ENCODE measurements around the gene AMPD2.

Gene AMPD2

GRCh38 chr1:109617291-109617801, 2.3 kb upstream of the AMPD2 start:
- no peak for DNase-seq (ENCODE audit: low read depth)

DNA sequence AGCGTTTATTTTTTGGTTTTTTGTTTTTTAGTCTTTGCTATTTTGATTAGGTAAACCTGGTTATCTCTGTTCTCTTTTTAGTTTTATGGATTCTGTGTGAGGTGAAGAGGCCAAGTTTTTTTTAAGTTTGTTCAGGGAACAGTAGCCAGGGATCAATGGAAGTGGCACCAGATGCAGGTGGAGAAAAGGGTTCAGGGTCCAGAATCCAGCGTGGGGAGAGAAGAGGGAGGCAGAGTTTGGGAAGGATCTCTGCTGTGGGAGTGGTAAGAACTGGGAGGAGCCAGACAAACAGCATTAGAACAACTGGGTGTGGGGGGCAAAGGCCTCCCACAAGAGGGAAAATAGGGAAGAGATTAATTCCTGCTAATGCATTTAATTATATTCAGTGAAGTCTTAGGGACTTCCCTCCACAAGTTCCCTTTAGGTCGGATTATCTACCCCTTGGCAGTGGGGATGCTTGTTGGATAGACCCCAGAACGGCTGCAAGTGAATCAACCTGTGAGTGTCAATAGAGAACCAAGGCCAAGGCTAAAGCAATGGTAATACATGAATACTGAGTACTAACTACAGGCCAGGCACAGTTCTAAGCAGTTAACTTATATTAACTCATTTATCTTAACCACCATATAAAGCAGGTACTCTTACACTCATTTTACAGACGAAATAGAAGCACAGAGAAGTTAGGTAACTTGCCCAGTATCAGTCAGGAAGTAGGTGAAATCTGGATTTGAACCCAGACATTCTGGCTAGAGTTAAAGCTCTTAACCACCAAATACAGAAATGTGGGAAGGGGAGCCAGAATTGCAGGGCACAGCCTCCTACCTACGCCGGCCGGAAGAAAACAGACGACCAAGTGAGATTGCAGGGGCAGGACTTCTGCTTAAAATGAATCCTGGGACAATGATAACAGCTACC, 719 bp upstream of the AMPD2 start:
- no peak for DNase-seq (ENCODE audit: low read depth)

DNA sequence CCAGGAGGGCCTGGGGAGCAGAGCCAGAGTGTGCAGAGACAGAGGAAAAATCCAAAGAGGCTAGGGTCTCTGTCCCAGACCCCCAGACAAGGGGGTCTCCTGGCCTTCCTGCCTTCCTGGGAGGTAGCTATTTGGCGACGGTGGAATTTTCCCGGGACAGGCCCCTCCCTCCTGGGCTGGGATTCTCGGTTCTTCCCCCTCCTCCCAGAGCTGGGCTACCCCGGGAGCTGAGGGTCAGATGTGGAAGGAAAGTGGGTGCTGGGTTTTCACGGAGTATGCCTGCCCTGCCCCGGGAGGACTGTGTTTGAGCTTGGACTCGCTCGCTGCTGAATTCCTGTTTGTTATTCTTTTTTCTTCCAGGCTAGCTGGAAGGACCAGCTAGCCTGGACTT, 759 bp downstream of the AMPD2 start:
- DNase-seq (ENCODE audit: low read depth): no peak

DNA sequence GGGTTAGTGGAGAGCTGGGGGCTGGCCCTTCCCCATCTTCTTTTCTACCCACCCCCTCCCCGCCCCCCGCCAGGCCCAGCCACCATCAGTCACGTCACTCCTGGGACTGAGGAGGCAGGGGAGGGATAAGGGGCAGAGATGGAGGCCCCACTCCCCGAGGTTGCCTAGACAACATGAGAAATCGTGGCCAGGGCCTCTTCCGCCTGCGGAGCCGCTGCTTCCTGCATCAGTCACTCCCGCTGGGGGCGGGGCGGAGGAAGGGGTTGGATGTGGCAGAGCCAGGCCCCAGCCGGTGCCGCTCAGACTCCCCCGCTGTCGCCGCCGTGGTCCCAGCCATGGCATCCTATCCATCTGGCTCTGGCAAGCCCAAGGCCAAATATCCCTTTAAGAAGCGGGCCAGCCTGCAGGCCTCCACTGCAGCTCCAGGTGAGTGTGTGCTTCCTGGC, 1.2 kb downstream of the AMPD2 start:
- DNase-seq (ENCODE audit: low read depth): peak; percentile 91

- no peak for DNase-seq (ENCODE audit: low read depth)
Measured at GRCh38 chr1:109621379-109622136, 1.9 kb downstream of the AMPD2 start.

DNA sequence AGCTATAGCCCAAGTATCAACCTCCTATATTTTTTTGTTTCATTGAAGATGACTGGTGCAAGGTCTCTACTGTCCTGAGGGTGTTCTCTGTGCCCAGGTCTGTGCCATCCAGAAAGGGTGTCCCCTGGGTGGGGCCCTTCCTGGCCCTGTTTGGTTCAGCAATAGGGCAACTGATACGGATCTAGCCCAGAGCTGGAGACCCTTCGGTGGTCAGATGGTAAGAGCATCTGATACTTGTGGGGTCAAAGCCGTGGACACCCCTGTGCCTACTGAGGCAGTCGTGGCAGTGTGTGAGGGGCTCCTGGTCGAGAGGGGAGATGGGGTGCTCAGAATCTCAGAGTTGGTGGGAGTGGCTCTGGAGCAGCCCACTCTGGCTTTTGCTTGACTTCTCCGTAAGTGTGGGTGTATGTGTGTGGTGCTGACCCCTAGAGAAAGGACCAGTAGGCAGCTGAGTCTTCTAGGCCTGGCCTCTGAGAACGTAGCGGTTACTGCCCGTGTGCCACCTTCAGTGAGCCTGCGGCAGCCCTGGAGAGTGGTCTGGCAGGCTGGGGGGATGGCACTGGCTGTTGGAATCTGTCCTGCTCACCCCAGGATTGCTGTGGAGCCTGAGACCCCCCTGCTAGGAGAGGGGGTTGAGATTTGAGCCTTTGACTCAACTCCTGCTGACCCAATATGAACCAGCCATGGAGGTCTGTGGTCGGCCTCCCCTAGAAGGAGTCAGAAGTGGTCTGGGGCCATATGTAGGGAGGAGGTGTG, 2.7 kb downstream of the AMPD2 start:
- DNase-seq (ENCODE audit: low read depth): no peak

DNA sequence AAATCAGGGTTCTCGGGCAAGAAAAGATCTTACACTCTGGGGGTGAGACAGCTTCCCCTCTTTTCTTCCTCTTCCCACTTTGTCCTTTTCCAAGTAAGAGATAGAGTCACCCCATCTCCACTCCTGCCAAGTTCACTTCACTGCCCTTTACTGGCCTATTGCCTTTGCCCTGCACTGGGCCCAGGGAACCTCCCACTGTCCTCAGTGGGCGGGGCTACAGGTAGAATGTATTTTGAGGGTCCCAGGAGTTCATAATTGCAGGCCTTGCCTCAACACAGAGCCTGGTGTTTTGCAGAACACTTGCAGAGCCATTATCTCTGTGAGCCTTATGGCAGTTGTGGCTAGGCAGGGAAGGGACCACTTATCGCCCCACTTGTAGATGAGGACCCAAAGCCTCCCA, 3.3 kb downstream of the AMPD2 start:
- DNase-seq (ENCODE audit: low read depth): no peak

- DNase-seq (ENCODE audit: low read depth): no peak
Measured at GRCh38 chr1:109623601-109624161, 4.0 kb downstream of the AMPD2 start.

DNA sequence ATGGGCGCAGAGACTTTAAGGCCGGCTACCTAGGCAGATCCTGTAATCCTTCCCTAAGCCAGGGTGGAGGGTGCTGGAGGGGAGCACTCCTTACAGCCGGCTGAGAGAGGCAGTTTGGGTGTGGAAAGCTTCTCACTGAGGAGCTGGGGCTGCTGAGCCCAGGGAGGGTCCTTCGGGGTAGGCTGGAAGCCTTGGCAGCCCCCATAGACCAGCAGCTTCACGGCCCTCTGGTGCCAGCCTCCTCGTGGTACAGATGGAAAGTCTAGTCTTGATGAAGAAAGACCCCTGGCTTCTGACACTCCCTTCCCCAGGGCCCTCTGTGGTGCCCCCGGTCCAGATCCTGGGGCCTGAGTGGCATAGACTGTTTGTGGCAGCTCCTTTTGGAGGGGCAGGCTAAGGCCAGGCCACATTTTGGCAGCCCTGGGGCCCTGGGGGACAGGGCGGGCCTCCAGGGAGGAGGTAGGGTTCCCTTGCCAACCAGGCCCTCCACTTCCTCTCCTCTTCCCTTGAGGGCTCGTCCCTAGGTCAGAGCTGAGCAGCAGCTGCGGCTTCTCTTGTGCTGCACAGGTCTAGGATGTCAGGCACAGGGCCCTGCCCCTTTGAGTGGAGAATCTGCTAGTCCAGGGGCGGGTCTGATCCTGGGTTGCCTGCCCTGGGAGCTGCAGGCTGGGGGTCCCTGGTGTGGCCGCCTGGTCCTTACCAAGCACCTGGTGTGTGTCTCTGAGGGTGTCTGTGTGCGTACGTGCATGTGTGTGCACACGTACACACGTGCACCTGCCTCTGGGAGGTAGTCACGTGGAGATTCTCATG, 4.8 kb downstream of the AMPD2 start:
- DNase-seq (ENCODE audit: low read depth): no peak

GRCh38 chr1:109625176-109625575, 5.5 kb downstream of the AMPD2 start:
- no peak for DNase-seq (ENCODE audit: low read depth)

- no peak for DNase-seq (ENCODE audit: low read depth)
Measured at GRCh38 chr1:109625601-109626560, 6.2 kb downstream of the AMPD2 start.

DNA sequence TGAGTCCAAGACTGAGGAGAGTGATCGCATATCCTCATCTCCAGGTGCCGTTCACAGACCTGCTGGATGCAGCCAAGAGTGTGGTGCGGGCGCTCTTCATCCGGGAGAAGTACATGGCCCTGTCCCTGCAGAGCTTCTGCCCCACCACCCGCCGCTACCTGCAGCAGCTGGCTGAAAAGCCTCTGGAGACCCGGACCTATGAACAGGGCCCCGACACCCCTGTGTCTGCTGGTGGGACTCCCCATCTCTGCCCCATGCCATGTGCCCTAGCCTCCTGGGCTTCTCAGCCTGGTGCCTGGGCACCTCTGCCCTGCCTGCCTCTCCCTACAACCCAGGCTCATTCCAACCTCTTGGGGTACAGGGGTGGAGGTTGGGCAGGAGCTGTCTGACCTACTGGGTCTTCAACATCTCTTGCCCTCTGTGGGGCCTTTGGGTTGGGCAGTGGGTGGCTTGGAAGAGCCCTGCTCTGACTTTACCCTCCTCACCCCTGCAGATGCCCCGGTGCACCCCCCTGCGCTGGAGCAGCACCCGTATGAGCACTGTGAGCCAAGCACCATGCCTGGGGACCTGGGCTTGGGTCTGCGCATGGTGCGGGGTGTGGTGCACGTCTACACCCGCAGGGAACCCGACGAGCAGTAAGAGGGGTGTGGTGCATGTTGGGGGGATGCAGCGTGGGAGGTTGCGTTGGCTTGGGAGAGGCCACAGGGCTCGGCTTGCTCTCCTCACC, 7.2 kb downstream of the AMPD2 start:
- DNase-seq (ENCODE audit: low read depth): no peak

DNA sequence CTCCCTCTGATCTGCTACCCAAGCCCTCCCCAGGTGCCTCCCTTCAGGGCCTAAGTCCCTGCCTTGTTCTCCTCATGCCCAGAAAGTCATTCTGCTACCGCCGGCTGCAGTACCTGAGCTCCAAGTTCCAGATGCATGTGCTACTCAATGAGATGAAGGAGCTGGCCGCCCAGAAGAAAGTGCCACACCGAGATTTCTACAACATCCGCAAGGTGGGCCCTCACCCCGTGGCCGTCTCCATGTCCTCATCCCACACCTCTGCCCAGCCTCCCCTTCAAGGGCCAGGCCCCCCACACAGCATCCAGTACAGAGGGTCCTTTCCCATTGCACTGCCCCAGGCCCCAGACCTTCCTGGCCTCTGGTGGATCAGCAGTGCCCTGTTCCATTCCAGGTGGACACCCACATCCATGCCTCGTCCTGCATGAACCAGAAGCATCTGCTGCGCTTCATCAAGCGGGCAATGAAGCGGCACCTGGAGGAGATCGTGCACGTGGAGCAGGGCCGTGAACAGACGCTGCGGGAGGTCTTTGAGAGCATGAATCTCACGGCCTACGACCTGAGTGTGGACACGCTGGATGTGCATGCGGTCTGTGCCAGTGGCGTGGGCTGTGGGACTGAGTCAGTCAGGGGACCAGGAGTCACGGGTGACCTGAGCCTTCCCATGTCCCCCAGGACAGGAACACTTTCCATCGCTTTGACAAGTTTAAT, 8.2 kb downstream of the AMPD2 start:
- no peak for DNase-seq (ENCODE audit: low read depth)

- DNase-seq (ENCODE audit: low read depth): no peak
Measured at GRCh38 chr1:109628540-109629321, 9.1 kb downstream of the AMPD2 start.

GRCh38 chr1:109629372-109630030, 9.9 kb downstream of the AMPD2 start:
- no peak for DNase-seq (ENCODE audit: low read depth)

- DNase-seq (ENCODE audit: low read depth): no peak
Measured at GRCh38 chr1:109630081-109630897, 10.7 kb downstream of the AMPD2 start.

All from stimulated activated CD8-positive, alpha-beta memory T cell treated with anti-CD3 and anti-CD28 coated beads, Interleukin-15, amount 100 ng/mL, for 1 hour (primary cell).